Pancreas (tissue), 10 donors: ENCODE results near the gene PRM2. TPM values are rescaled to one million over a fixed set of nuclear protein-coding genes. Genes with fewer than 3 reads are reported as not detected.

Experiments
- ATAC-seq, 4 donors: fragments of 200-7000 bp; cut with Tn5 transposase; one replicate each; pipeline versions ENCODE4 v1.8.0 to v1.9.1; 2020; ENCODE audit warnings: mild to moderate bottlenecking in 4 of 4, moderate library complexity in 4 of 4
- DNase-seq, 6 donors: peaks; one replicate each; pipeline ENCODE4 v3.0.0-alpha.2; 2020
- FAIRE-seq: peaks from 2 replicates; lab custom pipeline; 2012; peaks lifted over from hg19 to GRCh38; lab: Jason Lieb, UNC
- H3K27ac ChIP-seq, 4 donors: fragments of 200-600 bp; sonication (generic); 1 replicate in 3 of 4; 2 replicates in 1 of 4; pipeline versions ENCODE4 v1.5.0 to v1.8.0; 2020
- H3K27me3 ChIP-seq, 4 donors: fragments of 200-600 bp; one replicate each; pipeline ENCODE4 v1.8.0; 2021
- H3K36me3 ChIP-seq, 3 donors: fragments of 200-600 bp; sonication (generic) in 1 of 3; one replicate each; pipeline versions ENCODE4 v1.5.0 to v1.8.0; 2020 to 2021
- H3K4me1 ChIP-seq, 3 donors: fragments of 200-600 bp; one replicate each; pipeline ENCODE4 v1.8.0; 2021
- H3K4me3 ChIP-seq, 4 donors: fragments of 200-600 bp; sonication (generic) in 2 of 4; one replicate each; pipeline versions ENCODE4 v1.5.0 to v1.8.0; 2020 to 2021
- H3K9me3 ChIP-seq, 4 donors: fragments of 200-600 bp; one replicate each; pipeline ENCODE4 v1.8.0; 2021
- WGBS, 2 donors: extraction: QIAGEN DNeasy Blood & Tissue Kit; methylation state at CpG; one replicate each; pipeline ENCODE4 v1.1.7; 2013; 5-methylcytosine and 5-hydroxymethylcytosine counted together
- intact Hi-C, 3 donors: fragments of 100-400 bp; cut with DNase I; formaldehyde crosslinking; loops; one replicate each; pipeline versions ENCODE4 v1.11.1 to v1.14.2; 2022
- polyA plus RNA-seq, 2 donors: library from polyadenylated mRNA; stranded (reverse); fragments of 200-250 nt; gene quantifications; one replicate each; pipeline ENCODE4 v1.2.3, GENCODE V29; 2013
- total RNA-seq, 6 donors: library from RNA; stranded (reverse); fragmentation: NEBNext Ultra II Directional in 4 of 6; extraction: Animal tissue kit (Norgen Biotek cat#: 25700) in 4 of 6; gene quantifications; one replicate each; pipeline versions ENCODE4 v1.2.1 to v1.2.4, GENCODE V29; 2021 to 2023
- TF ChIP-seq, protein P1 (sequence below), 4 donors: fragments of 200-600 bp; sonication (generic) in 3 of 4; IDR thresholded peaks; one replicate each; pipeline versions ENCODE4 v1.5.0 to v1.8.0; 2021; ENCODE audit warnings: antibody characterized with exemption in 4 of 4
- donor health status: healthy with polysubstance abuse.
- donor health status: DM: no; HTN: no; CAD: no; lungs with moderate emphysema.
- donor health status: DM: no; HTN: no; CAD: no.
- donor health status: control.
- donor health status: control.
- donor health status: Bipolar disorder and iron deficiency.
- donor health status: DM: yes; HTN: yes; CAD: no.
- donor health status: DM: no; HTN: no; CAD: no.
- donor health status: DM: no; HTN: no; CAD: no.
- donor health status: DM: yes; HTN: yes; CAD: no.

The PRM2 gene
- total and polyA plus RNA-seq, 8 donors: not detected

DNA sequence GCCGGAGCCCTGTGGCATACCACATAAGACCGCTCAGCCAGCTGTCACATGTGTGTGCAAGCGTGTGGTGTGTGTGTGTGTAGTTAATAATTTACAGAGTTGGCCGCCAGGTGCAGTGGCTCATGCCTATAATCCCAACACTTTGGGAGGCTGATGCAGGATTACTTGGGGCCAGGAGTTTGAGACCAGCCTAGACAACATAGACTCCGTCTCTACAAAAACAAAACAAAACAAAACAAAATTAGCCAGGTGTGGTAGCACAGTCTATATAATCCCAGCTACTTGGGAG is 40.6 kb downstream of the PRM2 start:
- Histone ChIP-seq H3K9me3 (no peaks in the 10 kb centered on the region), H3K27me3 (no peaks in the 10 kb centered on the region), H3K4me3 (no peak overlapping the region), H3K27ac (no peak overlapping the region), H3K4me1 (peaks cover 0 to 3% (median 0%) of the 10 kb centered on the region in 3 donors), H3K36me3 (no peaks in the 10 kb centered on the region)
- WGBS, 2 donors: 19 to 22% methylated on average over 5 of the region's 5 CpGs
- TF ChIP-seq, protein P1, sequence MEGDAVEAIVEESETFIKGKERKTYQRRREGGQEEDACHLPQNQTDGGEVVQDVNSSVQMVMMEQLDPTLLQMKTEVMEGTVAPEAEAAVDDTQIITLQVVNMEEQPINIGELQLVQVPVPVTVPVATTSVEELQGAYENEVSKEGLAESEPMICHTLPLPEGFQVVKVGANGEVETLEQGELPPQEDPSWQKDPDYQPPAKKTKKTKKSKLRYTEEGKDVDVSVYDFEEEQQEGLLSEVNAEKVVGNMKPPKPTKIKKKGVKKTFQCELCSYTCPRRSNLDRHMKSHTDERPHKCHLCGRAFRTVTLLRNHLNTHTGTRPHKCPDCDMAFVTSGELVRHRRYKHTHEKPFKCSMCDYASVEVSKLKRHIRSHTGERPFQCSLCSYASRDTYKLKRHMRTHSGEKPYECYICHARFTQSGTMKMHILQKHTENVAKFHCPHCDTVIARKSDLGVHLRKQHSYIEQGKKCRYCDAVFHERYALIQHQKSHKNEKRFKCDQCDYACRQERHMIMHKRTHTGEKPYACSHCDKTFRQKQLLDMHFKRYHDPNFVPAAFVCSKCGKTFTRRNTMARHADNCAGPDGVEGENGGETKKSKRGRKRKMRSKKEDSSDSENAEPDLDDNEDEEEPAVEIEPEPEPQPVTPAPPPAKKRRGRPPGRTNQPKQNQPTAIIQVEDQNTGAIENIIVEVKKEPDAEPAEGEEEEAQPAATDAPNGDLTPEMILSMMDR (IDR thresholded peaks at IDR 0.05): no peak
- peak; percentile 91 to 95 (median 94) for ATAC-seq
- DNase-seq: peak in 4 of 6 donors; percentile 48 to 67 (median 58)
- intact Hi-C loops: no loop called here
- FAIRE-seq: no peak

DNA sequence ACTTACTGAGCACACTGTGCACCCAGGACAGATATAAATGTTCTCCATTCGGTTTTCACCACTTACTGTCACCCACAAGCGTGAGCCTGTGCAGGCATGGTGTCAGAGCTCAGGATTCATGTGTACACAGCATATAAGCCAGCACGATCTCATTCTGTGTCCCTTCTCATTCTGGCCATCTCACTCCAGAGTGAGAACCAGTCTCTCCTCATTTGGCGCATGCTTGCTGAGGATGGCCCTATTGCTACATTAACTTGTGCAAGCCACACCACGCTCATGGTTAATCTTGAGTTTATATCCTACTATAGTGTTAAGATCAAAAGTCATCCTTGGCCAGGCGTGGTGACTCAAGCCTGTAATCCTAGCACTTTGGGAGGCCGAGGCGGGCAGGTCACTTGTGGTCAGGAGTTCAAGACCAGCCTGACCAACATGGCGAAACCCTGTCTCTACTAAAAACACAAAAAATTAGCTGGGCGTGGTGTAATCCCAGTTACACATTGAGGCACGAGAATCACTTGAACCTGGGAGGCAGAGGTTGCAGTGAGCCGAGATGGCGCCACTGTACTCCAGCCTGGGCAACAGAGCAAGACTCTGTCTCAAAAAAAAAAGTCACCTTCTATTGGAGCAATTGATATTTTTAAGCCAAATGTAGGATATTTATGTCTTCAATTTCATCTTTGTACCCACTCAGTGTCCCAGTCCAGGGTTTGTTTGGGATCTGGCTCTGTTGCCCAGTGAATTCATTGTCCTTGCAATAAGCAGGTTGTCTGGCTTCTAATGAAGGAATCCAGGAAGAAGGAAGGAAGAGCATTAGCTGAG is 41.2 kb downstream of the PRM2 start:
- ATAC-seq: no peak
- H3K27ac ChIP-seq: no peak overlapping the region

DNA sequence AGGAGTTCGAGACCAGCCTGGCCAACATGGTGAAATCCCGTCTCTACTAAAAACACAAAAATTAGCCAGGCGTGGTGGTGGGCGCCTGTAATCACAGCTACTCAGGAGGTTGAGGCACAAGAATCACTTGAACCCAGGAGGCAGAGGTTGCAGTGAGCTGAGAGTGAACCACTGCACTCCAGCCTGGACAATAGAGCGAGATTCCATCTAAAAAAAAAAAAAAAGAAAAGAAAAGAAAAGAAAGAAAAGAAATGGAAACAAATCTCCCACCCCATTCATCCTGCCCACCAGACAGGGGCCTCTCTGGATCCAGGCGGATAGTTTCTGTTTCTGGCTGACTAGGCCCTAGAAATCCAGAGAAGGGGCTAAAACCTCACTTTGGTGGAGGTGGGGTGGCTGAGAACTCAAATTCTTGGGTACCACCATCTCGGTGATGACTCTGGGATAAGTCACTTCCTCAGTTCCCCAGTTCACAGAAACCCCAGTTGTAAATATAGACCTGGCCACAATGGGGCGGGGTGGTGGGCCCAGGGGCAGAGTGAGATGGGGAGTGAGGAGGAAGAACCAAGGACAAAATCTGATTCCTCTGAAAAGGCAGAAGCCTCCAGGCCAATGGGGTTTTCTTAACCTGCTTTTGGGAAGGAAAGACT is 42.4 kb downstream of the PRM2 start:
- ATAC-seq: no peak
- Histone ChIP-seq H3K4me3 (no peak overlapping the region), H3K36me3 (no peaks in the 10 kb centered on the region), H3K4me1 (peaks cover 0 to 3% (median 0%) of the 10 kb centered on the region in 3 donors), H3K9me3 (no peaks in the 10 kb centered on the region), H3K27me3 (no peaks in the 10 kb centered on the region), H3K27ac (no peak overlapping the region)
- TF ChIP-seq, protein P1 (IDR thresholded peaks at IDR 0.05): no peak
- DNase-seq: no peak
- intact Hi-C loops: no loop called here
- WGBS, 2 donors: 87 to 94% methylated on average over 8 of the region's 8 CpGs
- no peak for FAIRE-seq

More for the DNA sequence above, 41.2 kb downstream of the PRM2 start:
- Histone ChIP-seq H3K27me3 (no peaks in the 10 kb centered on the region), H3K36me3 (no peaks in the 10 kb centered on the region), H3K4me1 (peaks cover 0 to 3% (median 0%) of the 10 kb centered on the region in 3 donors), H3K4me3 (no peak overlapping the region), H3K9me3 (no peaks in the 10 kb centered on the region)
- FAIRE-seq (no peak), DNase-seq (no peak)
- TF ChIP-seq, protein P1 (IDR thresholded peaks at IDR 0.05): no peak
- WGBS, 2 donors: 92 to 93% methylated on average over 13 of the region's 13 CpGs
- intact Hi-C loops: no loop called here

DNA sequence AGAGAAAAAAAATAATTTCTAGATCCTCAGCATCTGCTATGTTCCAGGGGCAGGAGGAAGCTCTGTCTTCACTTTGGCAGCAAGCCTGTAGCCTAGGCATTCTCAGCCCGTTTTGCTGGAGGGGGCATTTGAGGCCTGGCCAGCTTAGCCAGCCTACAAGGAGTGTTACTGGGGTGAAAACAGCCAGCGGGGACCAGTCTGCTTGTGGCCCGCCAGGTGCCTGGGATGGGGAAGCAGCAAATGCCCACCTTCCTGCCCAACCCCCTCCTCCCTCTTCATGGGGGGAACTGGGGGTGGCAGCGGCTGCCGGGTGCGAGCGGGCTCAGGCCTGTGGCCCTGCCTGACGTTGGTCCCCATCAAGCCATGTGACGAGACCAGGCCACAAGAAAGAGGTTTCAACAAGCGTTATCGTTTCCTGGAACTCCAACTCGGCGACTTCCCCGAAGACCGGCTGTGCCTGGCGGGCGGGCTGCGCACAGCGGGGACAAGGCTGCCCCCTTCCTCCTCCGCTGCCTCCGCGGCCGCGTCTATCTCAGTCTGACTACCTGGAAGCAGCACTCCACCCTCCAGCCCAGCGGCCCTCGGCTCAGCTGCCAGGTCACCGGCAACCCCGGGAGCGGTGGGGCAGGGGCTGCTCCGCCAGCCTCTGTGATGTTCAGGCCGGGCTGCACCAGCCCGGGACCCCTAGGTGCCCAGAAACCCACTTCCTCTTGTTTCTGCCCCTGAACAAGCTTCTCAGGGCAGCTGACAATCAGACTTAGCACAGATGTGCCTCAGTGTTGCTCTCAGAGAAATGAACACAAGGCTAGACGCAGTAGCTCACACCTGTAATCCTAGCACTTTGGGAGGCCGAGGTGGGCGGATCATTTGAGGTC is 43.2 kb downstream of the PRM2 start:
- Histone ChIP-seq H3K4me1 (peaks cover 0 to 3% (median 0%) of the 10 kb centered on the region in 3 donors), H3K27me3 (no peaks in the 10 kb centered on the region), H3K27ac (no peak overlapping the region), H3K36me3 (no peaks in the 10 kb centered on the region), H3K9me3 (no peaks in the 10 kb centered on the region), H3K4me3 (no peak overlapping the region)
- intact Hi-C loops: no loop called here
- FAIRE-seq: no peak
- peak in 2 of 4 donors; percentile 23 to 33 for ATAC-seq
- WGBS, 2 donors: 71 to 72% methylated on average over 35 of the region's 35 CpGs
- no peak for DNase-seq
- TF ChIP-seq, protein P1 (IDR thresholded peaks at IDR 0.05): no peak
